Esophagus squamous epithelium (tissue), 4 donors: ENCODE data around the gene PRR14L.
"Not testable (repeated sequence)": the region's sequence is repeated elsewhere in the genome, so short reads cannot be mapped to it uniquely, and the experiment has no call there.

Experiments
- POLR2A ChIP-seq, 4 donors: fragments of 450-650 bp; IDR thresholded peaks; one replicate each; pipeline ENCODE4 v1.6.1; 2017; ENCODE audit warnings: antibody characterized with exemption in 4 of 4, mild to moderate bottlenecking in 4 of 4, moderate library complexity in 3 of 4
- TF ChIP-seq, protein P1 (sequence below), 6 experiments: fragments of 450-650 bp in 4 of 6; fragments of 200-600 bp in 2 of 6; sonication (generic) in 2 of 6; IDR thresholded peaks; one replicate each; pipeline ENCODE4 v1.5.1; 2016 to 2019; ENCODE audit warnings: antibody characterized with exemption in 6 of 6, mild to moderate bottlenecking in 4 of 6, moderate library complexity in 4 of 6

DNA sequence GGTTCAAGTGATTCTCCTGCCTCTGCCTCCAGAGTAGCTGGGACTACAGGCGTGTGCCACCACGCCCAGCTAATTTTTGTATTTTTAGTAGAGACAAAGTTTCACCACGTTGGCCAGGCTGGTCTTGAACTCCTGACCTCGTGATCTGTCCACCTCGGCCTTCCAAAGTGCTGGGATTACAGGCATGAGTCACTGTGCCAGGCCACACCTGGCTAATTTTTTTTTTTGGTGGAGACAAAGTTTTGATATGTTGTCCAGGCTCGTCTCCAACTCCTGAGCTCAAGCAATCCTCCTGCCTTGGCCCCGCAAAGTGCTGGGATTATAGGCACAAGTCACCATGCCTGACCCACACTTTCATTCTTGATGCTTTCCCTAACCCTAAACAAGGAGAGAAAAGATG is 9.6 kb downstream of the PRR14L start:
- TF ChIP-seq, protein P1, sequence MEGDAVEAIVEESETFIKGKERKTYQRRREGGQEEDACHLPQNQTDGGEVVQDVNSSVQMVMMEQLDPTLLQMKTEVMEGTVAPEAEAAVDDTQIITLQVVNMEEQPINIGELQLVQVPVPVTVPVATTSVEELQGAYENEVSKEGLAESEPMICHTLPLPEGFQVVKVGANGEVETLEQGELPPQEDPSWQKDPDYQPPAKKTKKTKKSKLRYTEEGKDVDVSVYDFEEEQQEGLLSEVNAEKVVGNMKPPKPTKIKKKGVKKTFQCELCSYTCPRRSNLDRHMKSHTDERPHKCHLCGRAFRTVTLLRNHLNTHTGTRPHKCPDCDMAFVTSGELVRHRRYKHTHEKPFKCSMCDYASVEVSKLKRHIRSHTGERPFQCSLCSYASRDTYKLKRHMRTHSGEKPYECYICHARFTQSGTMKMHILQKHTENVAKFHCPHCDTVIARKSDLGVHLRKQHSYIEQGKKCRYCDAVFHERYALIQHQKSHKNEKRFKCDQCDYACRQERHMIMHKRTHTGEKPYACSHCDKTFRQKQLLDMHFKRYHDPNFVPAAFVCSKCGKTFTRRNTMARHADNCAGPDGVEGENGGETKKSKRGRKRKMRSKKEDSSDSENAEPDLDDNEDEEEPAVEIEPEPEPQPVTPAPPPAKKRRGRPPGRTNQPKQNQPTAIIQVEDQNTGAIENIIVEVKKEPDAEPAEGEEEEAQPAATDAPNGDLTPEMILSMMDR (IDR thresholded peaks at IDR 0.05): not testable (repeated sequence)
- TF ChIP-seq POLR2A (IDR thresholded peaks at IDR 0.05): not testable (repeated sequence)
